CD4-positive, alpha-beta T cell treated with Interleukin-4 for 1 hour (primary cell): ENCODE results near the gene RPL7L1.
"Not testable (repeated sequence)": the region's sequence is repeated elsewhere in the genome, so short reads cannot be mapped to it uniquely, and the experiment has no call there.

Experiments used
- DNase-seq, 2 donors: peaks; one replicate each; pipeline ENCODE4 v3.0.0-alpha.2; 2020 to 2022

Gene RPL7L1

DNA sequence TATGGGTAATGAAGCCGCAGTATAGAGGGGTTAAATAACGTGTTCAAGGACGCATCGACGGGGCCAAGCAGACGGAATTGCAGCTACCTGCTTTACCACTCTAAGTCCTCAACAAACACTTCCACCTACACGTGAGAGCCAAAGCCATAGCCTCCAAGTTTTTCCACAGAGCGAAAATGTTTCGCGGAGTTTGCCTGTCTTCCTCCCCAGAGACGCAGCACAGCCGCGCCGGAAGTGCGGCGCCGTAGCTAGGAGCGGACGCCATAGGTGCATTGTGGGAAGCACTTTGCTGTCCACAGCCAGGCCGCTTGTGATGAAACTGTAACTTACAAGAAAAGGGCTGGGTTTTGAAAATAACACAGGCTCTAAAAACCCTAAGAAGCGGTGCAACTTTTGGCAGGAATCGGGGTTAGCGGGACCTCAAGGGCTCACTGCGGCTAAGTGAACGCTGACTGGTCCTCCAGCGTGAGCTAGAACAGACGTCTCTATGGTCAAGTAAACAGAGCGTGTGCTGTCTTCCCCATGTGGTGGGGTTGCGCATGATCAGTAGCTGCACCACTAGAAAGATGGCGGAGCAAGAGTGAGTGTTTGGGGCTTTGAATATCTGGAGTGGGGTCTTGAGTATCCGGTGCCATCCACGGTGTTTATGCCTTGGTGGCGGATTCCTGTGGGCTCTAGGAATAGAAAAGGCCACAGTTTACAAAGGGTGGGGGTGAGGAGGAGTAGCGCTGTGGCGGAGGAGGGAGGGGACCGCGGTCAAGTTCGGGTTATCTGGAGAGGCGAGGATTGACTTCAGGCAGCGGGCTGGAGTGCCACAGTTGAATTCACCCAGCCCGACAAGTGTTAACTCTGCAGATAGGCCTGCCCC, at the start of gene RPL7L1:
RPL7L1 (plus strand) TSS at position 245 of the 868 bp plus-strand sequence; CDS start at position 540, 295 bp downstream.
- peak; percentile 90 to 91 for DNase-seq

DNA sequence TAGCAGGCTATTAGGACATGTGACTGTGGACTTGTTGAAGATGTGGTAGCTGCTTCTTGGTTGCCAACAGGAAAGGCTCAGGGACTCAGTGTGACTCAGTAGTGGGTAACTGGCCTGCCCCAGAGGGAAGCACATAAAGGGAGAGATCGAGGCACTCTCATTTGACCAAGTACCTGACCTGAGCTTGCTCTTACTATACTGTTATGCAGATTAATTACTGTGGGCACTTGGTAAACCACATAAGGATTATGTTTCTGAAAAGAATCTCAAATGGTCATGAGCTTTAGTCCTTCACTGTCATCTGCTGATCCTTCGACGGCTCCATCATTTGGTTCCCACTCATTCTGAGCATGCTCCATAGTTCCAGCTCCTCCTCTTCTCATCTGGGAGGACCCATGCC, 48.2 kb upstream of the RPL7L1 start:
- no peak for DNase-seq

- DNase-seq, result no peak
These were observed 45.4 kb upstream of the RPL7L1 start for GRCh38 chr6:42834056-42834455.

DNA sequence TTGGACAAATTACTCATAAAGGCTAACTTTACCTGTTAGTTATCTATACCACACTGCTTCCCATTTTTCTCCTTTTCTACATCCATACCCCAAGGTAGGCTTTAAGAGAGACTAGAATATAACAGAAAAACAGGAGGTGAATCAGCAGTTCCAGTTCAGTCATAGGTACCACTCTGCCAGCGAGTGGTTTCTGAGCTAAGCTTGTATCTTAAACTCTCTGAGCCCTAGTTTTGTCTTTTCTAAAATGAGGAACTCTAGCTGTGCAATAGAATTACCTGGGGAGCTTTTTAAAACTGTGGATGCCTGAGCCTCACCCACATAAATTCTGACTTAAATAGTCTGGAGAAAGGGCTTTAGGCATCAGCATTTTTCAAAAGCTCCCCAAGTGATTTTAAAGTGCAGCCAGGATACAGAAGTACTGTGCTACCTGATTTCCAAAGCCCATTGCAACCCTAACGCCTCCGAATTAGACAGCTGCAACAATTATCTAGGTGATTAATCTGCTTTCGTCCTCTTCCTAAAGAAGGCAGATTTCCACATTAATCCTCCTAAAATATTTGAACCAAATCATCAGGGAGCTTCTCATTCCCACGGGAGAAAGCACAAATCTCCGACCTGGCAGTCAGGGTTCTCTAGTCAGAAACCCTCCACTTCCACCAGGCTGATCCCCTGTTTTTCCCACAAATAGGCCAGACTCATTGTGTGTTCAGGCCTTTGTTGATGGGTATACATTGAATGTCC, 37.4 kb upstream of the RPL7L1 start:
- DNase-seq, result no peak

DNA sequence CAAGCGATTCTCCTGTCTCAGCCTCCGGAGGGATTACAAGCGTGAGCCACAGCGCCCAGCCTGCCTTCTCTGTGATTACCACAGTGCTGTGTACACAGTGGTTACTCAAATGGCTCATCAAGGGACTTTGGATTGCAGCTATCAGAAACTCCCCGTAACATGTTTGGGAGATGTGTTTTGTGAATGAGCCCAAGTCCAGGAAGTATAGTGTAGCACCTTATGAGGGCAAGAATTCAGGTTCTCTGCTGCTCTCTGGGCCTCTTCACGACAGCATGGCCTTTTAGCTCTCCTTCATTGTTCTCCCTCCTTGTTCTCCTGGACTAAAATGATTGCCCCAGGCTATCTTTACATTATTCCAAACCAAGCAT, 34.1 kb upstream of the RPL7L1 start:
- no peak for DNase-seq

DNA sequence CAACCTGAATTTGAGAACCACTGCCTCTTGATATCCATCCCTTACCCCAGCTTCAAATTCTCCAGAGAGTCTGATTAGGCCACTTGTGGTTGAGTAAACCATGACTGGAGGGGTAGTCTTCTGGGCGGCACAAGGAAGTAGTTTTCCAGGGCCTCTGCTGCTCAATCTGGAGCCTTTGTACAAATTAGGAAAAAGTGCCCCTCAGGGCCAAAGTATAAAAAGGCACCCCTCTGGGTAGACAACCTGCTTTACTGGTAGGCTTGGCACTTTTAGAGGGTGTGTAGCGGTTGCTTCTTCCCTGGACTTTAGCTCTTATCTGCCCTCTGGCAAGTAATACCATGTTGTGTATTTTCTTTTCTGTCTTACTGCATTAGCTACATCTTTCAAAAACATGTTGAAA, 32.9 kb upstream of the RPL7L1 start:
- DNase-seq, result no peak

DNA sequence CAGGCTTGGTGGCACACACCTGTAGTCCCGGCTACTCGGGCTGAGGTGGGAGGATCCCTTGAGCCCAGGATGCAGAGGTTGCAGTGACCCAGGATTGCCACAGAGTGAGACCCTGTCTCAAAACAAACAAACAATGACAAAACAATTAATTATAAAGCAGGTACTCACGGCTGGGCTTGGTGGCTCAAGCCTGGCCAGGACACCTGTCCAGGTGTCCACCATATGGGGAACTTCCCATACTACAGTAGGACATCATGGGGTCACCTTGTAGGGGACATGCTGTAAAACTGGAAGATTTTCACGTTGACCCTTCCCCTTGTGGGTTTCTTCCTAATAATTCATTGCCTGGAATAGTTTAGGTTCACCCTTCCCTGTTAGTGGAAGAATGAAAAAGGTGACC, 30.7 kb upstream of the RPL7L1 start:
- DNase-seq, result no peak

GRCh38 chr6:42851599-42851998, 27.8 kb upstream of the RPL7L1 start:
- no peak for DNase-seq

DNA sequence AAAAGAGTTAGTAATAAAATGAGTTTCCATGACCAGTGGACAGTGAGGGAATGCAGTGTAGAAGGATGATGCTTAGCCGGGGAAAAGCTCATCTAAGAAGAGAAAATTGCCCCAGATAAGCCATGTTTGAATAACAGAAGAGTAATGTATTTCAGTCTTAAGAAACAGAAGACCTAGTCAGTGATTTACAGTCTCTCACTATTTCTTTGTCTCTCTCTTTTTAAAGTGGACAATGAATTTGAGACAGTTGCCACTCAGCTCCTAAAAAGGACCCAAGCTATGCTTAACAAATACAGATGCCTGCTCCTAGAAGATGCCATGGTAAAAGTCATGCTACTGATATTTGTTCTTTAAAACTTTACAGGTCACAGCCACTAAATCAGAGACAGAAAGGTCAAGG, 19.4 kb upstream of the RPL7L1 start:
- no peak for DNase-seq

DNA sequence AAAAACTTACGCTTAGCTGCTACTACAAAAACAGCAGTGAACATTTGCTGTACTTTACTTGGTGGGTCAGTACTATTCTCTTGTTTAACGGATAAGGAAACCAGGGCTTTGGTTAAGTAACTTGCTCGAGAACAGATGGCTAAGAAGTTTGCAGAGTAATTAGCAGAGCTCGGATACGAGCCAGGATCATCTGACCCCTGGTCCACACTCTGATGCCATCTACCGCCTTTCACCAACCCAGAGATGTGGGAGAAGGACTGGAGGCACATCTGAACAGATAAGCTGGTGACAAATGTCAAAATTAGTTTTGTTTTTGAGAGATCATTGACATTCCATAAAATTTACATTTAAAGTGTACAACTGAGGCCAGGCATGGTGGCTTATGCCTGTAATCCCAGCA, 18.9 kb upstream of the RPL7L1 start:
- DNase-seq, result no peak

DNA sequence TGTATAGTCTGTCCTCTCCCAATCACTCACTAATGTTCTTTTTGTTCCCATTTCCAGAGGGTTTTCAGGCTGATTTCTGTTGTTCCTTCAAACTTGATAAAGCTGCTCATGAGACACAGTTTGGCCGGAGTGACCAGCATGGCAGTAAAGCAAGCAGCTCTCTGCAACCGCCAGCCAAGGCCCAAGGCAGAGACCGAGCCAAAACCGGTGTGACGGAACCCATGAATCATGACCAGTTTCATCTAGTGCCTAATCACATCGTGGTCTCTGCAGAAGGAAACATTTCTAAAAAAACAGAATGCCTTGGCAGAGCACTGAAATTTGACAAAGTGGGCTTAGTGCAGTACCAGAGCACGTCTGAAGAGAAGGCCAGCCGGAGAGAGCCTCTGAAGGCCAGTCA, 14.8 kb upstream of the RPL7L1 start:
- DNase-seq, result no peak

DNA sequence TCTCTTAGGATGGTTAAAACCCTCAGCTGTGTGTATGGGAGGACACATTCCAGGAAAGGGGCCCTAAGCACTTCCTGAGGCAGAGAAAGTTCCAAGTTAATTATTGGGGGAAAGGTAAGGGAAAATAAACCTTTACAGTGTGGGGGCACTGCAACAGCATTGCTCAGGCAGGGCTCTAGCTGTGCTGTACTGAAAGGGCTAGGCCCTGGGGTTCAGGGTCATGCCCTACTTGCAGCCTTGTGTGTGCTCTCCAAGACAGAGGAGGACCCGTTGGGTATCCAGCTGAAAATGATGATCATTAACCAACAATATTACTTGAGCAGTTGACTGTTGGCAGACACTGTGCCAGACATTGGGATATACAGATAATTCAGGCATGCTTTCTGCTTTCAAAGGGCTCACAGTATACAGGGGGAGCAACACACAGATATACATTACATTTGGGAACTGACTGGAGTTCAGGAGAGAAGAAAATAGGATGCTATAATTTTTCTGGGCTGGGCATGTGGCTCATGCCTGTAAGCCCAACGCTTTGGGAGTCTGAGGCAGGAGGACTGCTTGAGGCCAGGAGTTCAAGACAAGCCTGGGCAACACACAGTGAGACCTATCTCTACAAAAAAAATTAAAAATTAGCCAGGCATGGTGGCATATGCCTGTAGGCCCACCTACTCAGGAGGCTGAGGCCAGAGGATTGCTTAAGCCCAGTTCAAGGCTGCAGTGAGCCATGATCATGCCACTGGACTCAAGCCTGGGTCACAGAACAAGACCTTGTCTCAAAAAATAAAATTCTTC, 9.1 kb upstream of the RPL7L1 start:
- DNase-seq, result no peak

DNA sequence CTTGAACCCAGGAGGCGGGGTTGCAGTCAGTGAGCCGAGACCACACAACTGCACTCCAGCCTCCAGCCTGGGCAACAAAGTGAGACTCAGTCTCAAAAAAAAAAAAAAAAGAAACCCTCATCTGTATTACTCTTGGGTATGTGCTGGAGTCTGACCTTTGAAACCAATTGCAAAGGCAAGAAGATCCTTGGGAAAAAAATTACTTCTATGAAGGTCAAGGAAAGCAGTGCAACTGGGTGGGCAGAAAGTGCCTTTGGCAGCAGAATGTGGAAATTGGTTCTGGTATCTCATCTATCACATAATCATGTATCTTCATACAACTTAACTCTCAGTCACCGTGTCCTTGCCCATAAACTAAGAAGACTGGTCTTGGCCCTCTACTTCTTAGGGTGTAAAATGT, 7.7 kb upstream of the RPL7L1 start:
- DNase-seq, result no peak

GRCh38 chr6:42873313-42873712, 6.1 kb upstream of the RPL7L1 start:
- DNase-seq, result no peak

DNA sequence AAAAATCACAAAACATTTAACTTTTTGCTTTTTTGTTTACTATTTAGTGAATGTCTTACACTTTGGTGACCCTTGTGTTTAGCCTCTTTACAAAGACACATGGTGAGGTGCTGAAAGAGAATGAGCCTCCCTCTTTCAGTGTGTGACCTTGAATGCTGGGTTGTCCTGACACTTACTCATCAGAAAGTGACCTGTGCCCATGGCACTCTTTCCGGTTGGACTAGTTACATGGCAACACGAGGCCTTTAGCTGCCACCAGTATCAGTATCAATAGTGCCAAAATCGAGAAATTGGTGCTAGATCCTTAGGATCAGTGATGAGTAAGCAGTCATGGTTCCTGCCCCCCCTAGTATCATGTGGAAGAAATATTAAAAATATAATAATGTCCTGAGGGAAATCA, 1.7 kb upstream of the RPL7L1 start:
- DNase-seq, result no peak

GRCh38 chr6:42880240-42880817, 913 bp downstream of the RPL7L1 start:
- not testable (repeated sequence) for DNase-seq

- DNase-seq, result peak in 1 of 2 donors; percentile 18
These were observed 1.5 kb downstream of the RPL7L1 start for GRCh38 chr6:42880871-42881270.

- no peak for DNase-seq
These were observed 6.3 kb downstream of the RPL7L1 start for GRCh38 chr6:42885702-42886101.

GRCh38 chr6:42888201-42888600, 8.8 kb downstream of the RPL7L1 start:
- not testable (repeated sequence) for DNase-seq

- peak in 1 of 2 donors; percentile 32 for DNase-seq
These were observed 10.4 kb downstream of the RPL7L1 start for GRCh38 chr6:42889815-42890214.

GRCh38 chr6:42890311-42891198, 11.1 kb downstream of the RPL7L1 start:
- peak; percentile 89 to 92 for DNase-seq

- DNase-seq, result no peak
These were observed 11.8 kb downstream of the RPL7L1 start for GRCh38 chr6:42891199-42891722.
